Hepatocyte (in vitro differentiated cells): ENCODE measurements around the gene RAMP3. TPM values are rescaled to one million over a fixed set of nuclear protein-coding genes. Genes with fewer than 3 reads are reported as not detected.

Experiments
- DNase-seq: peaks from one replicate; pipeline ENCODE4 v3.0.0-alpha.2; 2016; ENCODE audit warnings: low spot score
- H2AFZ ChIP-seq: fragments of 200-600 bp; sonication (generic); 2 replicates; pipeline ENCODE4 v1.6.0; 2016; ENCODE audit warnings: antibody characterized with exemption, mild to moderate bottlenecking
- H3K27ac ChIP-seq: fragments of 200-600 bp; sonication (generic); 2 replicates; pipeline ENCODE4 v1.5.1; 2016; ENCODE audit warnings: mild to moderate bottlenecking
- H3K27me3 ChIP-seq: fragments of 200-600 bp; sonication (generic); 2 replicates; pipeline ENCODE4 v1.6.1; 2016
- H3K36me3 ChIP-seq: fragments of 200-600 bp; sonication (generic); replicated peaks from 2 replicates; pipeline ENCODE4 v1.5.1; 2016; ENCODE audit warnings: low read depth; ENCODE audit not compliant: insufficient read depth
- H3K4me1 ChIP-seq: fragments of 200-600 bp; sonication (generic); 2 replicates; pipeline ENCODE4 v1.5.1; 2016; ENCODE audit warnings: mild to moderate bottlenecking, moderate library complexity; ENCODE audit not compliant: insufficient read depth
- H3K4me2 ChIP-seq: fragments of 200-600 bp; sonication (generic); 2 replicates; pipeline ENCODE4 v1.6.0; 2016
- H3K4me3 ChIP-seq: fragments of 200-600 bp; sonication (generic); 2 replicates; pipeline ENCODE4 v1.5.1; 2016; ENCODE audit warnings: mild to moderate bottlenecking
- H3K79me2 ChIP-seq: fragments of 200-600 bp; sonication (generic); 2 replicates; pipeline ENCODE4 v1.6.0; 2017; ENCODE audit warnings: mild to moderate bottlenecking
- H3K9me2 ChIP-seq: fragments of 200-600 bp; sonication (generic); replicated peaks from 2 replicates; pipeline ENCODE4 v1.6.0; 2017; ENCODE audit warnings: mild to moderate bottlenecking; ENCODE audit not compliant: insufficient read depth
- H3K9me3 ChIP-seq: fragments of 200-600 bp; sonication (generic); 2 replicates; pipeline ENCODE4 v1.5.1; 2016; ENCODE audit warnings: low read depth, mild to moderate bottlenecking
- H4K20me1 ChIP-seq: fragments of 200-600 bp; sonication (generic); 2 replicates; pipeline ENCODE4 v1.6.0; 2016; ENCODE audit warnings: mild to moderate bottlenecking; ENCODE audit not compliant: insufficient read depth, poor library complexity, severe bottlenecking
- EZH2 ChIP-seq: fragments of 200-600 bp; sonication (generic); IDR thresholded peaks from 2 replicates; pipeline ENCODE4 v1.6.1; 2016; ENCODE audit warnings: antibody characterized with exemption, mild to moderate bottlenecking, borderline replicate concordance
- EZH2phosphoT487 ChIP-seq: fragments of 200-600 bp; sonication (generic); IDR thresholded peaks from one replicate; pipeline ENCODE4 v1.6.1; 2018; ENCODE audit warnings: antibody characterized with exemption, mild to moderate bottlenecking, low read depth, moderate library complexity; ENCODE audit not compliant: unreplicated experiment, severe bottlenecking
- WGBS: methylation state at CpG from one replicate; pipeline ENCODE4 v1.1.6; 2016; ENCODE audit warnings: low lambda C conversion rate; ENCODE audit errors: missing lambda C conversion rate; 5-methylcytosine and 5-hydroxymethylcytosine counted together
- polyA plus RNA-seq: library from polyadenylated mRNA; unstranded; fragments of >200 nt; fragmentation: Nextera tagmentation; extraction: Ambion mirVana; gene quantifications from 2 replicates; pipeline ENCODE4 v1.2.1, GENCODE V29; 2016
- total RNA-seq: library from RNA; depleted of rRNA; stranded (reverse); fragments of >200 nt; gene quantifications from 2 replicates; pipeline ENCODE4 v1.2.3, GENCODE V29; 2014
- TF ChIP-seq, protein P1 (sequence below): fragments of 200-600 bp; sonication (generic); IDR thresholded peaks from 2 replicates; pipeline ENCODE4 v1.5.1; 2016; ENCODE audit warnings: antibody characterized with exemption, mild to moderate bottlenecking; ENCODE audit not compliant: poor library complexity

Gene RAMP3, protein sequence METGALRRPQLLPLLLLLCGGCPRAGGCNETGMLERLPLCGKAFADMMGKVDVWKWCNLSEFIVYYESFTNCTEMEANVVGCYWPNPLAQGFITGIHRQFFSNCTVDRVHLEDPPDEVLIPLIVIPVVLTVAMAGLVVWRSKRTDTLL
- total RNA-seq (not detected in 2 replicates), polyA plus RNA-seq (not detected in 2 replicates)

DNA sequence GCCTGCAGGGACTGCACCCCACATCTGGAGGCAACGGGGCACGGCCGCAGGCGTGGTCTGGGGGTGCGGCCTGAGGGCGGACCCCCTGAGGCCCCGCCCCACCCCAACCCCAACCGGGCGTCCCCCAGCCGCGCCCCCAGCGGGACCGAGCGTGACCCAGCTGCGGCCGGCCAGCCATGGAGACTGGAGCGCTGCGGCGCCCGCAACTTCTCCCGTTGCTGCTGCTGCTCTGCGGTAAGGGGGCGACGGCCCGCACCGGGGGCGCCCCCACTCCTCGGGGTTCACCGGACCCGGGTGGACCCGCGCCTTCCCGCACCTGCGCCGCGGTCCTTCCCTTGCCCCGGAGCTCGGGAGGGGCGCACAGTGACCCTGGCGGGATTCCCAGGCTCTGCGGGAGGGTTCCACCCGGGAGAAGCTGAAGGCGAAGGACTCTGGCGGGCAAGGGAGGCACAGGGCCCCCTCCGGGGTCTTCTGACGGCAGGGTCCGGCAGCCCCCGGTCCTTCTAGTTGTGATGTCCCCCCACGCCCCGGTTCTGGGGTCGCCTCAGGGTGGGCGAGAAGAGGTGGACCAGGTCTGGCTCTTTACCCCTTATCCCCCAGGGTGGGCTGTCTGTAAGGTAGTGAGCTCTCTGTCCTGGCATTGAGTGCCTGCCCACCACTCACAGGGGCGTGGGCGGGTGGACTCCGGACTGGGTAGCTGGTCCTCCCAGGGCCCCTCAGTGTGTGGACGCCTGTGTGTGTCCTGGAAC lies at the start of gene RAMP3:
Gene RAMP3 (plus strand): TSS at position 139 of the 749 bp plus-strand sequence. CDS start 38 bp downstream, at position 177.
- Histone ChIP-seq H3K4me1 (no peaks in the 10 kb centered on the region), H3K4me3 (no peak within 1 kb of the TSS), H3K9me2 (no peaks in the 10 kb centered on the region), H2AFZ (no peak within 1 kb of the TSS), H3K79me2 (no peaks in the 10 kb centered on the region), H3K27me3 (peaks cover 37% of the 10 kb centered on the region), H4K20me1 (no peaks in the 10 kb centered on the region), H3K36me3 (no peaks in the 10 kb centered on the region), H3K4me2 (peak within 1 kb of the TSS; percentile 78), H3K9me3 (no peaks in the 10 kb centered on the region), H3K27ac (no peak within 1 kb of the TSS)
- 33% methylated on average over 32 of the region's 56 CpGs for WGBS
- TF ChIP-seq, protein P1, sequence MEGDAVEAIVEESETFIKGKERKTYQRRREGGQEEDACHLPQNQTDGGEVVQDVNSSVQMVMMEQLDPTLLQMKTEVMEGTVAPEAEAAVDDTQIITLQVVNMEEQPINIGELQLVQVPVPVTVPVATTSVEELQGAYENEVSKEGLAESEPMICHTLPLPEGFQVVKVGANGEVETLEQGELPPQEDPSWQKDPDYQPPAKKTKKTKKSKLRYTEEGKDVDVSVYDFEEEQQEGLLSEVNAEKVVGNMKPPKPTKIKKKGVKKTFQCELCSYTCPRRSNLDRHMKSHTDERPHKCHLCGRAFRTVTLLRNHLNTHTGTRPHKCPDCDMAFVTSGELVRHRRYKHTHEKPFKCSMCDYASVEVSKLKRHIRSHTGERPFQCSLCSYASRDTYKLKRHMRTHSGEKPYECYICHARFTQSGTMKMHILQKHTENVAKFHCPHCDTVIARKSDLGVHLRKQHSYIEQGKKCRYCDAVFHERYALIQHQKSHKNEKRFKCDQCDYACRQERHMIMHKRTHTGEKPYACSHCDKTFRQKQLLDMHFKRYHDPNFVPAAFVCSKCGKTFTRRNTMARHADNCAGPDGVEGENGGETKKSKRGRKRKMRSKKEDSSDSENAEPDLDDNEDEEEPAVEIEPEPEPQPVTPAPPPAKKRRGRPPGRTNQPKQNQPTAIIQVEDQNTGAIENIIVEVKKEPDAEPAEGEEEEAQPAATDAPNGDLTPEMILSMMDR = no peak
- TF ChIP-seq EZH2phosphoT487 = peak; percentile 46
- peak; percentile 46 for TF ChIP-seq EZH2
- DNase-seq = no peak

- DNase-seq = no peak
- no peak overlapping the region for H3K27ac ChIP-seq
- H3K9me2 ChIP-seq = no peaks in the 10 kb centered on the region
- H2AFZ ChIP-seq = no peak overlapping the region
- TF ChIP-seq EZH2 (no peak), EZH2phosphoT487 (no peak)
- TF ChIP-seq, protein P1 = no peak
- H3K27me3 ChIP-seq = no peaks in the 10 kb centered on the region
- H3K79me2 ChIP-seq = peaks cover 47% of the 10 kb centered on the region
- H3K4me2 ChIP-seq = no peak overlapping the region
- peaks cover 12% of the 10 kb centered on the region for H3K4me1 ChIP-seq
- WGBS = 90% methylated on average over 8 of the region's 8 CpGs
- no peak overlapping the region for H3K4me3 ChIP-seq
- no peaks in the 10 kb centered on the region for H3K36me3 ChIP-seq
- peaks cover 11% of the 10 kb centered on the region for H4K20me1 ChIP-seq
- no peaks in the 10 kb centered on the region for H3K9me3 ChIP-seq
Measured at GRCh38 chr7:45108863-45109262, 48.7 kb upstream of the RAMP3 start.

DNA sequence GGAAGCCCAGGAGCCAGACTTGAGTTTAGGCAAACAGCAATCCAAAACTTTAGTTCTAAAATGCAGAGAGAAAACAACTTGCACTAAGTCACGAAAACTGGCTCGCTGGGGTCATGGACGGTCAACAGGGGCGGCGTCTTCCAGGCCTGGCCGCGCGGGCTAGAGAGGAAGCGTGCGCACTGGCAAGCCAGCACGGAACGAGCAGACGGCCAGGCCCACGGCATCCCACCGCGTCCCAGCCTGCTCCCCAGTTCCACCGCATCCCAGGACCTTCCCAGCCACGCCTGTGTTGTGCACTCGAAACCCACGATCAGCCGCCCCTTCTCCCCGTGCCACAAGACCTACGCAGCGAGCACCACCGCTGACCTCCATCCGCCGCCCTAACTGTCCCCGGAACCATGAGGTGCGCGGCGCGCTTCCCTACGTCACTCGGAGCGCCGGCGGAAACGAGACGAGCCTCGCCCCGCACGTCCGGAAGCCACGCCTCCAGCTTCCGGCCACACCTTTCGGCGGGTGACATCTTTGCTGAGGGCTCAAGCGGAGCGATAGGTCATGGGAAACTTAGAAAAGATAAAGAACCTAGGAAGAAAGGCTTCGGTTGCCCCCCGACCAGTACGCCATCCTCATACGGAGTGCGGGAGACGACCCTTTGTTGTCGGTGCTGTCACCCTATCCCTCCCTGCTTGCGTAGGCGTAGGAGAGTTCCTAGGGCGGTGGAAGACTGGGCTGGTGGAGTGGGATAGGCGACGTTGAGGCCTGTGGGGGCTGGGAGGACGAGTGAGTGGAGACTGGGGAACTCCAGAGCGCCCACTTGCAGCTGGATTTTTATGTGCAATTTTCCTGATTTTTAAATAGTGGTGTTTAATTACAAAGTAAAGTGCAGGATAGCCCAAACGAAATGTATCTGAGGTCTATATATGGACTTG lies 46.0 kb upstream of the RAMP3 start, which contains the start of gene TBRG4:
Gene TBRG4 (minus strand): TSS at position 400 of the 926 bp plus-strand sequence. CDS start 2,460 bp downstream, outside the sequence.
- no peaks in the 10 kb centered on the region for H3K36me3 ChIP-seq
- H3K27me3 ChIP-seq = peaks cover 3% of the 10 kb centered on the region
- no peaks in the 10 kb centered on the region for H3K9me2 ChIP-seq
- peak within 1 kb of the TSS; percentile 76 for H2AFZ ChIP-seq
- H3K79me2 ChIP-seq = peaks cover 44% of the 10 kb centered on the region
- peaks cover 11% of the 10 kb centered on the region for H4K20me1 ChIP-seq
- peaks cover 12% of the 10 kb centered on the region for H3K4me1 ChIP-seq
- H3K4me3 ChIP-seq = peak within 1 kb of the TSS; percentile 74
- H3K4me2 ChIP-seq = peak within 1 kb of the TSS; percentile 79
- no peaks in the 10 kb centered on the region for H3K9me3 ChIP-seq
- under 1% methylated on average over 64 of the region's 64 CpGs for WGBS
- DNase-seq = peak; percentile 98
- TF ChIP-seq, protein P1 = peak; percentile 38
- TF ChIP-seq EZH2phosphoT487 = no peak
- H3K27ac ChIP-seq = peak within 1 kb of the TSS; percentile 99
